IPS-15b (cell line): ENCODE results near the gene SLC35B2.

Experiments used
- H3K27me3 ChIP-seq: one replicate; pipeline ENCODE4 v1.6.1; 2013; ENCODE audit warnings: low read length; ENCODE audit not compliant: control insufficient read depth, insufficient read depth
- H3K36me3 ChIP-seq: one replicate; pipeline ENCODE4 v1.6.1; 2013; ENCODE audit warnings: low read length; ENCODE audit not compliant: control insufficient read depth, insufficient read depth
- H3K4me1 ChIP-seq: one replicate; pipeline ENCODE4 v1.6.1; 2013; ENCODE audit warnings: mild to moderate bottlenecking, low read length; ENCODE audit not compliant: control insufficient read depth, insufficient read depth
- H3K4me3 ChIP-seq: one replicate; pipeline ENCODE4 v1.5.1; 2013; ENCODE audit warnings: low read depth, low read length
- H3K9ac ChIP-seq: one replicate; pipeline ENCODE4 v1.6.1; 2013; ENCODE audit warnings: low read depth, mild to moderate bottlenecking, low read length
- H3K9me3 ChIP-seq: one replicate; pipeline ENCODE4 v1.6.1; 2013; ENCODE audit warnings: mild to moderate bottlenecking, low read length; ENCODE audit not compliant: control insufficient read depth, insufficient read depth

SLC35B2 gene

GRCh38 chr6:44298055-44298803 is 40.9 kb upstream of the SLC35B2 start:
- H3K4me3 ChIP-seq: peak overlapping the region; percentile 76
- no peaks in the 10 kb centered on the region for H3K4me1 ChIP-seq
- peaks cover 31% of the 10 kb centered on the region for H3K36me3 ChIP-seq
- peak overlapping the region; percentile 54 for H3K9ac ChIP-seq
- H3K9me3 ChIP-seq: no peaks in the 10 kb centered on the region
- peaks cover 16% of the 10 kb centered on the region for H3K27me3 ChIP-seq

- peaks cover 19% of the 10 kb centered on the region for H3K27me3 ChIP-seq
- H3K9me3 ChIP-seq: no peaks in the 10 kb centered on the region
- peak overlapping the region; percentile 76 for H3K4me3 ChIP-seq
- no peaks in the 10 kb centered on the region for H3K4me1 ChIP-seq
- peaks cover 22% of the 10 kb centered on the region for H3K36me3 ChIP-seq
- peak overlapping the region; percentile 54 for H3K9ac ChIP-seq
Measured at GRCh38 chr6:44297063-44298038, 40.0 kb upstream of the SLC35B2 start.

- Histone ChIP-seq H3K9me3 (no peaks in the 10 kb centered on the region), H3K27me3 (peaks cover 24% of the 10 kb centered on the region), H3K4me3 (no peak overlapping the region), H3K9ac (no peak overlapping the region), H3K36me3 (peaks cover 2% of the 10 kb centered on the region), H3K4me1 (no peaks in the 10 kb centered on the region)
Measured at GRCh38 chr6:44294832-44295791, 37.8 kb upstream of the SLC35B2 start.

GRCh38 chr6:44292661-44293365 is 35.5 kb upstream of the SLC35B2 start:
- Histone ChIP-seq H3K4me1 (no peaks in the 10 kb centered on the region), H3K36me3 (no peaks in the 10 kb centered on the region), H3K4me3 (no peak overlapping the region), H3K9me3 (no peaks in the 10 kb centered on the region), H3K9ac (no peak overlapping the region), H3K27me3 (peaks cover 24% of the 10 kb centered on the region)

GRCh38 chr6:44291841-44292240 is 34.5 kb upstream of the SLC35B2 start:
- Histone ChIP-seq H3K4me1 (no peaks in the 10 kb centered on the region), H3K9me3 (no peaks in the 10 kb centered on the region), H3K27me3 (peaks cover 26% of the 10 kb centered on the region), H3K36me3 (no peaks in the 10 kb centered on the region), H3K9ac (no peak overlapping the region), H3K4me3 (no peak overlapping the region)

- no peaks in the 10 kb centered on the region for H3K4me1 ChIP-seq
- no peaks in the 10 kb centered on the region for H3K9me3 ChIP-seq
- H3K36me3 ChIP-seq: no peaks in the 10 kb centered on the region
- no peak overlapping the region for H3K4me3 ChIP-seq
- H3K27me3 ChIP-seq: peaks cover 20% of the 10 kb centered on the region
- no peak overlapping the region for H3K9ac ChIP-seq
Measured at GRCh38 chr6:44289726-44290260, 32.5 kb upstream of the SLC35B2 start.

GRCh38 chr6:44286747-44287146 is 29.4 kb upstream of the SLC35B2 start:
- H3K9me3 ChIP-seq: no peaks in the 10 kb centered on the region
- peaks cover 28% of the 10 kb centered on the region for H3K27me3 ChIP-seq
- H3K4me3 ChIP-seq: no peak overlapping the region
- H3K9ac ChIP-seq: no peak overlapping the region
- no peaks in the 10 kb centered on the region for H3K36me3 ChIP-seq
- H3K4me1 ChIP-seq: no peaks in the 10 kb centered on the region

- no peaks in the 10 kb centered on the region for H3K36me3 ChIP-seq
- peaks cover 28% of the 10 kb centered on the region for H3K27me3 ChIP-seq
- H3K9ac ChIP-seq: no peak overlapping the region
- H3K9me3 ChIP-seq: no peaks in the 10 kb centered on the region
- H3K4me3 ChIP-seq: no peak overlapping the region
- no peaks in the 10 kb centered on the region for H3K4me1 ChIP-seq
Measured at GRCh38 chr6:44286285-44286565, 28.9 kb upstream of the SLC35B2 start.

- Histone ChIP-seq H3K27me3 (peaks cover 28% of the 10 kb centered on the region), H3K4me1 (no peaks in the 10 kb centered on the region), H3K9me3 (no peaks in the 10 kb centered on the region), H3K36me3 (no peaks in the 10 kb centered on the region), H3K4me3 (no peak overlapping the region), H3K9ac (no peak overlapping the region)
Measured at GRCh38 chr6:44285552-44286284, 28.4 kb upstream of the SLC35B2 start.

GRCh38 chr6:44284867-44285266 is 27.5 kb upstream of the SLC35B2 start:
- H3K9ac ChIP-seq: no peak overlapping the region
- H3K4me3 ChIP-seq: no peak overlapping the region
- no peaks in the 10 kb centered on the region for H3K36me3 ChIP-seq
- H3K9me3 ChIP-seq: no peaks in the 10 kb centered on the region
- H3K4me1 ChIP-seq: no peaks in the 10 kb centered on the region
- peaks cover 28% of the 10 kb centered on the region for H3K27me3 ChIP-seq
